GM12878 (cell line): ENCODE measurements around the gene TCF7L2. TPM values are rescaled to one million over a fixed set of nuclear protein-coding genes. Genes with fewer than 3 reads are reported as not detected.

Experiments used
- ATAC-seq: fragments of 200-7000 bp; cut with Tn5 transposase; 3 replicates; pipeline ENCODE4 v1.9.1; 2020; ENCODE audit warnings: mild to moderate bottlenecking, moderate library complexity
- BruUV-seq: library from RNA; stranded (reverse); fragments of 400-500 nt; replicated peaks from 2 replicates; lab custom pipeline; 2021; lab: Mats Ljungman, UMichigan
- CTCF ChIA-PET: fragments of 300-600 bp; sonication (Branson Sonifier 250); formaldehyde crosslinking; extraction: SDS; loops from one replicate; lab custom pipeline; 2021; ENCODE audit warnings: inconsistent platforms; lab: Yijun Ruan, JAX
- POLR2A ChIA-PET: fragments of 350-600 bp; formaldehyde crosslinking; extraction: SDS; loops from one replicate; lab custom pipeline; 2021; ENCODE audit warnings: inconsistent platforms; lab: Charles Lee
- RAD21 ChIA-PET: fragments of 300-600 bp; sonication (Branson Sonifier 250); formaldehyde crosslinking; loops from one replicate; lab custom pipeline; 2023; ENCODE audit warnings: antibody characterized with exemption; ENCODE audit not compliant: unreplicated experiment; lab: Charles Lee
- SMC1A ChIA-PET: fragments of 300-600 bp; sonication (Branson Sonifier 250); formaldehyde crosslinking; loops from one replicate; lab custom pipeline; 2023; ENCODE audit not compliant: unreplicated experiment, uncharacterized antibody; lab: Charles Lee
- DNase-seq: peaks from one replicate; pipeline ENCODE4 v3.0.0-alpha.2; 2011; ENCODE audit warnings: low read depth, low spot score
- FAIRE-seq: peaks from 3 replicates; lab custom pipeline; 2011; peaks lifted over from hg19 to GRCh38; lab: Jason Lieb, UNC
- H2AFZ ChIP-seq: 2 replicates; pipeline ENCODE4 v1.6.0; 2011; ENCODE audit warnings: low read depth, low read length, control low read depth; ENCODE audit not compliant: control insufficient read depth
- H3K27ac ChIP-seq: 2 replicates; pipeline ENCODE4 v1.5.1; 2011; ENCODE audit warnings: control low read depth; ENCODE audit not compliant: control insufficient read depth, insufficient read depth
- H3K27me3 ChIP-seq, 2 experiments: replicated peaks in 1 of 2; 2 replicates each; pipeline versions ENCODE4 v1.6.0 to v1.6.1; 2011; ENCODE audit warnings: low read length in 1 of 2; ENCODE audit not compliant: control insufficient read depth in 2 of 2, insufficient read depth in 2 of 2
- H3K36me3 ChIP-seq, 2 experiments: 2 replicates each; pipeline ENCODE4 v1.5.1; 2011; ENCODE audit warnings: low read length in 1 of 2; ENCODE audit not compliant: control insufficient read depth in 2 of 2, insufficient read depth in 2 of 2
- H3K4me1 ChIP-seq: 2 replicates; pipeline ENCODE4 v1.6.1; 2011; ENCODE audit warnings: mild to moderate bottlenecking, low read length, moderate library complexity, mixed read lengths; ENCODE audit not compliant: control insufficient read depth, insufficient read depth
- H3K4me2 ChIP-seq: 2 replicates; pipeline ENCODE4 v1.6.0; 2011; ENCODE audit warnings: control low read depth; ENCODE audit not compliant: control insufficient read depth, insufficient read depth
- H3K4me3 ChIP-seq: fragments of 200-600 bp; sonication (generic); 2 replicates; pipeline ENCODE4 v1.5.1; 2016
- H3K79me2 ChIP-seq: 2 replicates; pipeline ENCODE4 v1.6.0; 2011; ENCODE audit warnings: low read length; ENCODE audit not compliant: control insufficient read depth, insufficient read depth
- H3K9ac ChIP-seq: 2 replicates; pipeline ENCODE4 v1.8.0; 2011; ENCODE audit warnings: low read length, control low read depth, mixed read lengths; ENCODE audit not compliant: control insufficient read depth, insufficient read depth
- H3K9me3 ChIP-seq: replicated peaks from 3 replicates; pipeline ENCODE4 v1.5.1; 2011; ENCODE audit warnings: mild to moderate bottlenecking, low read length; ENCODE audit not compliant: control insufficient read depth, insufficient read depth
- H4K20me1 ChIP-seq: 2 replicates; pipeline ENCODE4 v1.6.0; 2011; ENCODE audit not compliant: control insufficient read depth, insufficient read depth
- CBX3 ChIP-seq: fragments of 200-600 bp; sonication (generic); IDR thresholded peaks from 2 replicates; pipeline ENCODE4 v1.6.1; 2016; ENCODE audit warnings: low read depth, borderline replicate concordance
- CREB1 ChIP-seq: IDR thresholded peaks from 2 replicates; pipeline ENCODE4 v1.6.1; 2012; ENCODE audit warnings: low read depth, mild to moderate bottlenecking, inconsistent platforms
- E2F8 ChIP-seq: fragments of 450-650 bp; IDR thresholded peaks from 2 replicates; pipeline ENCODE4 v1.6.1; 2018; ENCODE audit warnings: mild to moderate bottlenecking, low read depth, moderate library complexity; ENCODE audit not compliant: partially characterized antibody
- ETV6 ChIP-seq, 2 experiments: fragments of 450-650 bp in 1 of 2; IDR thresholded peaks in 1 of 2; conservative IDR thresholded peaks in 1 of 2; 2 replicates each; pipeline ENCODE4 v1.6.1; 2014; ENCODE audit warnings: antibody characterized with exemption in 1 of 2, borderline replicate concordance in 1 of 2, low read depth in 1 of 2, mild to moderate bottlenecking in 1 of 2, moderate library complexity in 1 of 2
- GABPA ChIP-seq: IDR thresholded peaks from 2 replicates; pipeline ENCODE4 v1.6.1; 2014; ENCODE audit warnings: antibody characterized with exemption, low read depth, mild to moderate bottlenecking, inconsistent platforms
- KLF5 ChIP-seq: fragments of 450-650 bp; IDR thresholded peaks from 2 replicates; pipeline ENCODE4 v1.6.1; 2014; ENCODE audit warnings: mild to moderate bottlenecking; ENCODE audit not compliant: partially characterized antibody
- MEF2B ChIP-seq: fragments of 450-650 bp; IDR thresholded peaks from 2 replicates; pipeline ENCODE4 v1.6.1; 2018; ENCODE audit warnings: mild to moderate bottlenecking, moderate library complexity; ENCODE audit not compliant: partially characterized antibody, poor library complexity, severe bottlenecking
- MTA2 ChIP-seq: fragments of 450-650 bp; IDR thresholded peaks from 2 replicates; pipeline ENCODE4 v1.6.1; 2016; ENCODE audit warnings: low read depth, mild to moderate bottlenecking, moderate library complexity
- PAX8 ChIP-seq: fragments of 450-650 bp; IDR thresholded peaks from 2 replicates; pipeline ENCODE4 v1.6.1; 2017; ENCODE audit warnings: mild to moderate bottlenecking, moderate library complexity
- POLR2AphosphoS2 ChIP-seq: IDR thresholded peaks from 2 replicates; pipeline ENCODE4 v1.6.1; 2011; ENCODE audit warnings: low read depth, mild to moderate bottlenecking, low read length, improper control_type of control experiment, moderate library complexity
- RAD51 ChIP-seq: fragments of 450-650 bp; IDR thresholded peaks from 2 replicates; pipeline ENCODE4 v1.6.1; 2016; ENCODE audit warnings: moderate library complexity, mild to moderate bottlenecking, inconsistent platforms
- RELA ChIP-seq: fragments of 450-650 bp; IDR thresholded peaks from 2 replicates; pipeline ENCODE4 v1.8.0; 2014; ENCODE audit warnings: borderline replicate concordance; ENCODE audit not compliant: partially characterized antibody
- STAT3 ChIP-seq: IDR thresholded peaks from 2 replicates; pipeline ENCODE4 v1.6.1; 2011; ENCODE audit warnings: low read depth, low read length, improper control_type of control experiment
- SUZ12 ChIP-seq: fragments of 200-600 bp; sonication (generic); IDR thresholded peaks from one replicate; pipeline ENCODE4 v1.6.1; 2018; ENCODE audit warnings: antibody characterized with exemption, mild to moderate bottlenecking; ENCODE audit not compliant: unreplicated experiment
- TCF7 ChIP-seq: IDR thresholded peaks from 2 replicates; pipeline ENCODE4 v1.6.1; 2014; ENCODE audit warnings: antibody characterized with exemption, borderline replicate concordance
- YBX1 ChIP-seq: fragments of 450-650 bp; IDR thresholded peaks from 2 replicates; pipeline ENCODE4 v1.6.1; 2016; ENCODE audit warnings: antibody characterized with exemption
- WGBS: methylation state at CpG from one replicate; pipeline ENCODE4 v1.1.6; 2016; ENCODE audit warnings: low lambda C conversion rate; ENCODE audit not compliant: insufficient replicate concordance, insufficient coverage; ENCODE audit errors: missing lambda C conversion rate; 5-methylcytosine and 5-hydroxymethylcytosine counted together
- in situ Hi-C: fragments of 300-500 bp; cut with MboI; formaldehyde crosslinking; loops from 9 replicates; pipeline ENCODE4 v1.14.3; 2018; ENCODE audit warnings: mixed read lengths
- intact Hi-C: fragments of 100-400 bp; cut with micrococcal nuclease; formaldehyde crosslinking; loops from one replicate; pipeline ENCODE4 v1.14.2; 2022; ENCODE audit not compliant: unreplicated experiment
- polyA plus RNA-seq, 11 experiments: library from polyadenylated mRNA; depleted of rRNA in 4 of 11; unstranded in 6 of 11; stranded (reverse) in 5 of 11; fragments of >200 nt; fragmentation: Nextera tagmentation in 4 of 11; fragmentation: Illumina TruSeq in 1 of 11; extraction: Ambion mirVana in 4 of 11; extraction: Trizol in 1 of 11; gene quantifications; 1 replicate in 1 of 11; 2 replicates in 10 of 11; pipeline versions ENCODE4 v1.2.1 to v1.2.3, GENCODE V29; 2011 to 2016; ENCODE audit warnings: inconsistent platforms in 2 of 11, missing spikeins in 2 of 11, low read depth in 1 of 11
- total RNA-seq, 4 experiments: library from RNA; depleted of rRNA in 3 of 4; stranded (reverse); fragments of >200 nt in 3 of 4; fragmentation: Illumina TruSeq in 1 of 4; extraction: Trizol in 1 of 4; gene quantifications; 2 replicates each; pipeline versions ENCODE4 v1.2.1 to v1.2.3, GENCODE V29; 2013 to 2021
- TF ChIP-seq, protein P1 (sequence below): IDR thresholded peaks from 2 replicates; pipeline ENCODE4 v1.6.1; 2011; ENCODE audit warnings: low read depth, low read length, improper control_type of control experiment, borderline replicate concordance
- TF ChIP-seq, protein P2 (sequence below), 3 experiments: IDR thresholded peaks in 2 of 3; conservative IDR thresholded peaks in 1 of 3; 2 replicates each; pipeline ENCODE4 v1.5.1; 2011; ENCODE audit warnings: low read depth in 3 of 3, low read length in 3 of 3, mild to moderate bottlenecking in 3 of 3, control low read depth in 2 of 3, moderate library complexity in 2 of 3, inconsistent platforms in 1 of 3, mixed read lengths in 1 of 3; ENCODE audit not compliant: control insufficient read depth in 2 of 3, insufficient read depth in 1 of 3; ENCODE audit errors: extremely low read depth in 1 of 3

The TCF7L2 gene
- total and polyA plus RNA-seq, 10 of the 15 experiments (the other 5 are each of a cell fraction or from before 2014, with no cell fraction given): 0.02 to 1.1 (median 0.35) TPM; not detected in 4

- ChIA-PET SMC1A (no interaction called here), RAD21 (no interaction called here), CTCF (interaction anchor here (1.1 kb wide), 1 partner anchor 190 kb away, joined by 4 read pairs; no protein-coding TSS in a partner anchor), POLR2A (interaction anchor here (0.9 kb wide), 1 partner anchor 17 kb away, joined by 5 read pairs; no protein-coding TSS in a partner anchor)
- intact Hi-C loops: no loop called here
- no peaks in the 10 kb centered on the region for H3K4me1 ChIP-seq
- no peak overlapping the region for H2AFZ ChIP-seq
- no peaks in the 10 kb centered on the region for H3K79me2 ChIP-seq
- no peaks in the 10 kb centered on the region; a peak in 1 of 4 replicates for H3K27me3 ChIP-seq
- ATAC-seq (no peak), DNase-seq (no peak), FAIRE-seq (no peak)
- no TSS peak for BruUV-seq
- H3K36me3 ChIP-seq: no peaks in the 10 kb centered on the region
- no peak overlapping the region for H3K9ac ChIP-seq
- no peak overlapping the region for H3K4me2 ChIP-seq
- no peak overlapping the region for H3K27ac ChIP-seq
- in situ Hi-C loops: no loop called here
- WGBS: 44% methylated on average over 2 of the region's 2 CpGs
- no peaks in the 10 kb centered on the region for H3K9me3 ChIP-seq
- H4K20me1 ChIP-seq: no peaks in the 10 kb centered on the region
- H3K4me3 ChIP-seq: no peak overlapping the region
- TF ChIP-seq RELA: no peak
- TF ChIP-seq SUZ12: no peak
- TF ChIP-seq STAT3: no peak
- no peak for TF ChIP-seq PAX8
- no peak for TF ChIP-seq TCF7
- no peak for TF ChIP-seq POLR2AphosphoS2
- TF ChIP-seq YBX1: no peak
- TF ChIP-seq MEF2B: no peak
- TF ChIP-seq KLF5: no peak
- no peak for TF ChIP-seq E2F8
- TF ChIP-seq MTA2: no peak
- no peak for TF ChIP-seq ETV6 (conservative IDR thresholded peaks at IDR 0.05 in 1 of 2, IDR thresholded peaks at IDR 0.05 in 1 of 2; ENCODE audit: borderline replicate concordance in 1 of 2, low read depth in 1 of 2)
- no peak for TF ChIP-seq CBX3
- TF ChIP-seq, protein P1, sequence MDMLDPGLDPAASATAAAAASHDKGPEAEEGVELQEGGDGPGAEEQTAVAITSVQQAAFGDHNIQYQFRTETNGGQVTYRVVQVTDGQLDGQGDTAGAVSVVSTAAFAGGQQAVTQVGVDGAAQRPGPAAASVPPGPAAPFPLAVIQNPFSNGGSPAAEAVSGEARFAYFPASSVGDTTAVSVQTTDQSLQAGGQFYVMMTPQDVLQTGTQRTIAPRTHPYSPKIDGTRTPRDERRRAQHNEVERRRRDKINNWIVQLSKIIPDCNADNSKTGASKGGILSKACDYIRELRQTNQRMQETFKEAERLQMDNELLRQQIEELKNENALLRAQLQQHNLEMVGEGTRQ: no peak
- TF ChIP-seq, protein P2, sequence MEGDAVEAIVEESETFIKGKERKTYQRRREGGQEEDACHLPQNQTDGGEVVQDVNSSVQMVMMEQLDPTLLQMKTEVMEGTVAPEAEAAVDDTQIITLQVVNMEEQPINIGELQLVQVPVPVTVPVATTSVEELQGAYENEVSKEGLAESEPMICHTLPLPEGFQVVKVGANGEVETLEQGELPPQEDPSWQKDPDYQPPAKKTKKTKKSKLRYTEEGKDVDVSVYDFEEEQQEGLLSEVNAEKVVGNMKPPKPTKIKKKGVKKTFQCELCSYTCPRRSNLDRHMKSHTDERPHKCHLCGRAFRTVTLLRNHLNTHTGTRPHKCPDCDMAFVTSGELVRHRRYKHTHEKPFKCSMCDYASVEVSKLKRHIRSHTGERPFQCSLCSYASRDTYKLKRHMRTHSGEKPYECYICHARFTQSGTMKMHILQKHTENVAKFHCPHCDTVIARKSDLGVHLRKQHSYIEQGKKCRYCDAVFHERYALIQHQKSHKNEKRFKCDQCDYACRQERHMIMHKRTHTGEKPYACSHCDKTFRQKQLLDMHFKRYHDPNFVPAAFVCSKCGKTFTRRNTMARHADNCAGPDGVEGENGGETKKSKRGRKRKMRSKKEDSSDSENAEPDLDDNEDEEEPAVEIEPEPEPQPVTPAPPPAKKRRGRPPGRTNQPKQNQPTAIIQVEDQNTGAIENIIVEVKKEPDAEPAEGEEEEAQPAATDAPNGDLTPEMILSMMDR (IDR thresholded peaks at IDR 0.05 in 2 of 3, conservative IDR thresholded peaks at IDR 0.05 in 1 of 3; ENCODE audit: control insufficient read depth in 2 of 3, extremely low read depth in 1 of 3, insufficient read depth in 1 of 3, low read depth in 3 of 3, low read length in 3 of 3): no peak
- no peak for TF ChIP-seq RAD51
- no peak for TF ChIP-seq GABPA
- no peak for TF ChIP-seq CREB1
These were observed 38.8 kb upstream of the TCF7L2 start for GRCh38 chr10:112911206-112911605.
